Activated CD8-positive, alpha-beta memory T cell treated with anti-CD3 and anti-CD28 coated beads for 1 hour (primary cell): ENCODE data around the gene TGIF1.

Experiments
- DNase-seq, 2 donors: peaks; one replicate each; pipeline ENCODE4 v3.0.0-alpha.2; 2020; ENCODE audit warnings: low read depth in 1 of 2; ENCODE audit errors: extremely low read depth in 1 of 2

The TGIF1 gene

GRCh38 chr18:3480827-3481573 is 31.0 kb downstream of the TGIF1 start:
- DNase-seq: no peak

DNA sequence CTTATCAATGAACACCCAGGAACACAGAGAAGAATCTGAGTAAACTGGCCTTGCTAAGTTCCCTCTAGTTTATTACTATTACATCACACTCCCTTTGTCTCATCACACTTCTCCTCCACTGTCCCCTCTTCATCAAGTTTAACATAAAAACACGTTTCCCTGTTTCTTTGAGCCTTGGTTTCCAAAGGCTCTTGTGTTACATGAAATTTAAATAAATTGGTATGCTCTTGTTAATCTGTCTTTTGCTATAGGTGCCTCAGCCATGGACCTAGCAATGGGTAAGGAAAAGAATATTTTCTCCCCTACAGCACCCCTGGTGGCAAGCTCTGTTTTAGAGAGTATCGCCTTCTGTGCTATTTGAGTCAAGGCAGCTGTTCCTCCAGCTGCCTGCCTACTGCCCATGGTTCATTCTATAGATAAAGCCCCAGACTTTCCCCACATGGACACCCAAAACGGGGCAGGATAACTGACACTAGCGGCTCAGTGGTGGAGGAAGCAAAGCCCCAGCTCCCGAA is 31.8 kb downstream of the TGIF1 start:
- DNase-seq: no peak

- DNase-seq: no peak
Observed at GRCh38 chr18:3482258-3482657, 32.3 kb downstream of the TGIF1 start.

GRCh38 chr18:3485153-3486149 is 35.5 kb downstream of the TGIF1 start:
- DNase-seq: no peak

GRCh38 chr18:3486512-3486911 is 36.5 kb downstream of the TGIF1 start:
- no peak for DNase-seq

GRCh38 chr18:3489462-3489861 is 39.5 kb downstream of the TGIF1 start:
- DNase-seq: no peak

DNA sequence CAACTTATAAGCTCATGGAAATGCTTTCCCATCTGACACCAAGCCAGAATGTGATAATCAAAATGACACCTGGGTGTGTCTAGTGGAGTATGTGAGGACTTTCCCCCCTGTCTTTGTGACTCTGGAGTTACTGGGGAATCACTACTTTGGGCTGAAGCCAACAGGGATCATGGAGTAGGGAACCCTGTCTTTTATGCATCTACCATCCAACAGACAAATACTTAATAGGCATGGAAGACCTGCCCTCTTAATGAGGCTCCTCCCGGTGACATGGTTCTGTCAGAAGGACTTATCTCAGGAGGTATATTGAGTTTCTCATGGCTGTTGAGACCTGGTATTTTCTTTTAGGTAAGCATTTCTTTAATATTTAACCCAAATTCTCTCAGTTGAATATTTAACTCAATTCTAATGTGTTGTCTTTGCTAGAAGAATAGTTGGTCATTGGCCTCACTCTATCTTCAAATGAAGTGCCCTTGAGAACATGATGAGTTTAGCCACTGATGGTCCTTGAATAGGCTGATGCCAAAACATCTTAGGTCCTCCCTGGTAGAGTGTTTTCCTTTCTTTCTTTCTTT is 42.1 kb downstream of the TGIF1 start:
- no peak for DNase-seq

- DNase-seq: no peak
Observed at GRCh38 chr18:3492721-3493120, 42.7 kb downstream of the TGIF1 start.

- DNase-seq: no peak
Observed at GRCh38 chr18:3493501-3494244, 43.7 kb downstream of the TGIF1 start.

DNA sequence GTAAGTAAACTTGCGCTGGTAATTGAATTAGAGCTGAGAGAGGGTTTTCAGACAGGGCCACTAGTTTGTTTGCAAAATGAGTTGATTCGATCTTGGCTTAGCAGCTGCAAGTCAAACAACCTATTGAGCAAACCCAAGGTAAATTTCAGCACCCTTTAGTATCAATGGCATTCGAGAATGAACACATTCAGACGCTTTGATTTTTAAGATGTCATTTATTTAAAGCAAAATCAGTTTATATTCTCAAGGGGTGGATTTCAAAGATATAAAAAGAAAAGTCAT is 44.2 kb downstream of the TGIF1 start:
- DNase-seq: no peak

- DNase-seq: no peak
Observed at GRCh38 chr18:3494569-3494968, 44.6 kb downstream of the TGIF1 start.

DNA sequence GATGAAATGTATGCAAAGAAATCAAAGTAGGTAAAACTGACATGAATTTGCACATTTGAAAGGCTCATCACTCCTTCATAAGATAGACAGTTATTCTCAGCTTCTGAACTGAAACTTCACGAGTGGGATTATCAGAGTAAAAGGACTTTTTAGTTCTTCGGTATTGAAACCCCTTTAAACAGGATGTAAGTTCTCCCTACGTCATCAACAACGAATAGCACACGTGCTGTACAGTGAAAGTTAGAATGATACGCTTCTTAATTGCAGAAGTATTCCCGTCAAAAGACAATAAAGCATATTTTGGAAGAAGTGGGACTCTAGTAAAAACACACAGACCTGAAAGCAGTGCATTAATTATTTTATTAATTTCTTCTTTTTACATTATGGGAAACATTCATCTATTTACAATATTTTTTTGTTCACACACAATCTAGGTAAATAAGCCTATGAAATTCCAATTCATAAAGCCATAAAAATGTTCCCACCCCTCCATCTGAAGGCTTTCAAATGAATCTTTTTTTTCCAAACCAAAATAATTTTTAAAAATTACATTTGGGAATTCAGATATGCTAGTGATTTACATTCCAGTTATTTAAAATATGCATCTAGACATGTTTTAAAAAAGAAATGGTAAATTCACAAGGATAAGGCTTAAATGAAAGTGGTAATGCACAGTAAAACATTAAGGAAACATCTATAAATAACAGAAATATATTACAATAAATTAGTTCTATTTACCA is 45.9 kb downstream of the TGIF1 start:
- no peak for DNase-seq

DNA sequence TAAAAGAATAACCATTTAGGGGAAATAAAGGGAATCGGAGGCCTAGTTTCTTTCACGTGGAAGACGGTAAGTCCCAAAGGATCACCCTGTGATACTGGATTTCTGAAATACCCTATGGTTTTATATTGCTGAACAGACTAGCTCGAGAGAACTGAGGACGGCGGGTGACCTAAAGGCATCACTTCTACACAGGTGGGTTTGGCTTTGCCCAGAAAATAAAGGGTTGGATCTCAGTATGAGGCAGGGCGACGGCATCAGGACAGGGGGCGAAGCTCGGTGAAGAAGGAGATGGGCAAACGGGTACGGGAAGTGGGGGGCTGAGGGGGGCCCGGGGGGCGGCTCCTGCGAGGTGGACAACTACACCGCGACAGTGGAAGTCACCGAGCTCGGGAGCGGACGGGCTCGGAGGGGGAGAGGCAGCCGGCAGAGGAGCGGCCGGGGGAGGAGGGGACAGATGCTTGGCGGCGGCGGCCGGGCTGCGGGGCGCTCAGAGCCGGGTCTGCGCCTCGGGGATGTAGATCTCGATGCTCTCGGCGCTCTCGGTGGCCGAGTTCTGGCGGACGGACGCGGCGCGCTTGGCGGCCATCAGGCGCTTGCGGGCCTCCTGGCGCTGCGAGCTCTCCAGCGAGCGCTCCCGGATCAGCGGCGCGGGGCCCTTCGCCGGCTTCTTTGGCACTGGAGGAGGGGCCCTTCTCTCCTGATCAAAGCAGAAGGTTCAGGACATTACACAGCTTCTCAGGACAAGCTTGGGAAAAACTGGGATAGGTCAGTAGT is 48.9 kb downstream of the TGIF1 start:
- no peak for DNase-seq

DNA sequence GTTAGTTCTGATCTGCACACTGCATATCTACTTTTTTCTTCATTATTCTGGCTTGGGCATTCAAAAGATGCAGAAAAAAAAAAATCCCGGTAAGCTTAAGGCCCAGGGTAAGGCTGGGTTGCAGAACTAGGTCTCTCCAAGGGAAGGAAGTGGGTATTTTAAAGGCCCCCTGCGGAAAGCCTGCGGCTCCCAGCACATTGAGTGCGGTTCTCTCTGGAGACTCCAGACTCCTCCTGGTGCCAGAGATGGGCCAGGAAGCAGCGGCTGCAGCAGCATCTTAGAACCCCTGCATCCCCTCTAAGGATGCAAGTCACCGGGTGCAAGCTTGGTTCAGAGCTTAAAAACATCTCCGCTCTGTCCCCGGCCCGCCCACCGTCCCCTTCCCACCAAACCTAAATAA is 49.5 kb downstream of the TGIF1 start:
- no peak for DNase-seq

GRCh38 chr18:3500016-3500415 is 50.0 kb downstream of the TGIF1 start:
- DNase-seq: no peak

DNA sequence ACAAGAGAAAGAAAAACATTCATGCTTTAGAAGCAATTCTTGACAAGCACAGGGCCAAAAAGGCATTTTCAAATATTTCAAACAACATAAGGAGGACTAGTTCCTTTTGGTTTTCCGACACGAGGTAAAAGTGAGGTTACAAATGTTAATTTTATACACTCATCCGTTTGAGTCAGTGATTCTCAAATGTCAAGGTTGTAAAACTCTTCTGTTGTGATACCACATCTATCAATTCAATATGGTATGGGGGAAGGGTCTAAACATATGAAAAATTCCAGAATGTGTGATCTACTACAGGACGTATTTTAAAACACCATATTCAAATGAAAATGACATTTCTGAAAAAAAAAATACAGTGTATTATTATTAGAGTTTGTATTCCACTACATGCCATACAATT is 52.7 kb downstream of the TGIF1 start:
- DNase-seq: no peak

DNA sequence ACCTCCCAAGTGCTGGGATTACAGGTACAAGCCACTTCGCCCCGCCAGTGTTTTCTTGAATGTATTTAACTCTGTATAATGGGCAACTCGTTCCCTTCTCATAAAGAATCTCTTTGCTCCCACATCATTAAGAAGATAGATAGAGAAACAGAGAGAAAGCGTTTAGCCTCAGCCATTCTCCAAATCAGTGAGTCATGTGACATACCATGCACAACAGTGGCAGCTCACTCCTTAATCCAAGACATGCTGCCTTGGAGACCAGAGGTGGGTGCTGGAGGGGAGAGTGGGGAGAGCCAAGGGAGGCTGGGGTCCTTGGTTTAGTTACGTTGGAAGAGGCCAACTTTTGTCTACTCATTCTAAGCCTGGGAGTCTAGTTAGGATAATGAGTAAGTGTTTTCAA is 54.7 kb downstream of the TGIF1 start:
- DNase-seq: no peak

GRCh38 chr18:3508576-3509549 is 58.9 kb downstream of the TGIF1 start:
- DNase-seq: no peak
